HEK293T (cell line): Measurements from ENCODE around the gene STRAP.
"Not testable (repeated sequence)": the region's sequence is repeated elsewhere in the genome, so short reads cannot be mapped to it uniquely, and the experiment has no call there.

Experiments
- ARNT ChIP-seq: fragments of 450-650 bp; IDR thresholded peaks from 2 replicates; pipeline ENCODE4 v1.6.1; 2017; ENCODE audit warnings: mild to moderate bottlenecking
- BHLHE40 ChIP-seq: fragments of 450-650 bp; IDR thresholded peaks from 2 replicates; pipeline ENCODE4 v1.6.1; 2016; ENCODE audit warnings: mild to moderate bottlenecking, moderate library complexity, borderline replicate concordance
- CTBP1 ChIP-seq: fragments of 450-650 bp; IDR thresholded peaks from 2 replicates; pipeline ENCODE4 v1.6.1; 2016; ENCODE audit warnings: borderline replicate concordance
- ELF4 ChIP-seq: fragments of 450-650 bp; IDR thresholded peaks from 2 replicates; pipeline ENCODE4 v1.6.1; 2017; ENCODE audit warnings: antibody characterized with exemption
- FOXA1 ChIP-seq: fragments of 450-650 bp; IDR thresholded peaks from 2 replicates; pipeline ENCODE4 v1.6.1; 2016; ENCODE audit warnings: mild to moderate bottlenecking
- FOXM1 ChIP-seq: fragments of 450-650 bp; IDR thresholded peaks from 2 replicates; pipeline ENCODE4 v1.6.1; 2017; ENCODE audit warnings: mild to moderate bottlenecking, borderline replicate concordance
- L3MBTL2 ChIP-seq: fragments of 450-650 bp; conservative IDR thresholded peaks from 2 replicates; pipeline ENCODE4 v1.6.1; 2016; ENCODE audit warnings: mild to moderate bottlenecking
- NFRKB ChIP-seq: fragments of 450-650 bp; IDR thresholded peaks from 2 replicates; pipeline ENCODE4 v1.6.1; 2016; ENCODE audit warnings: mild to moderate bottlenecking, moderate library complexity
- PKNOX1 ChIP-seq: fragments of 450-650 bp; IDR thresholded peaks from 2 replicates; pipeline ENCODE4 v1.6.1; 2016
- SP1 ChIP-seq: fragments of 450-650 bp; IDR thresholded peaks from 2 replicates; pipeline ENCODE4 v1.6.1; 2017
- TARDBP ChIP-seq: fragments of 450-650 bp; IDR thresholded peaks from 2 replicates; pipeline ENCODE4 v1.6.1; 2016

- not testable (repeated sequence) for TF ChIP-seq TARDBP, PKNOX1, ARNT, BHLHE40, FOXM1, CTBP1, NFRKB, SP1, FOXA1, L3MBTL2, ELF4
Measured at GRCh38 chr12:15874556-15875145, 7.5 kb upstream of the STRAP start.
